ENCODE results near the gene ORM1.
"Not testable (repeated sequence)": the region's sequence is repeated elsewhere in the genome, so short reads cannot be mapped to it uniquely, and the experiment has no call there.

The ORM1 gene

DNA sequence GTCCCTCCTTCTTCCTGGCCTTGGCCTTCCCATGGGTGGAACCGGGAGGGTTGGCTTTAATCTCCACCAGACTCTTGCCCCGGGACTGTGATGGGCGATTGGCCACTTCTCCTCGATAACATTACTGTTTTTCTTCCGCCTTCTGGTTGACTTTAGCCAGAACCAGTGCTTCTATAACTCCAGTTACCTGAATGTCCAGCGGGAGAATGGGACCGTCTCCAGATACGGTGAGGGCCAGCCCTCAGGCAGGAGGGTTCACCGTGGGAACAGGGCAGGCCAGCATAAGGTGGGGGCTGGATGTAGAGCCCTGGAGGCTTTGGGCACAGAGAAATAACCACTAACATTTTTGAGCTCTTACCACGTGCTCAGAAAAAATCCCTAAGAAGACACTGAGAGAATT is 7.7 kb downstream of the ORM1 start:
- TF ChIP-seq, protein P1, sequence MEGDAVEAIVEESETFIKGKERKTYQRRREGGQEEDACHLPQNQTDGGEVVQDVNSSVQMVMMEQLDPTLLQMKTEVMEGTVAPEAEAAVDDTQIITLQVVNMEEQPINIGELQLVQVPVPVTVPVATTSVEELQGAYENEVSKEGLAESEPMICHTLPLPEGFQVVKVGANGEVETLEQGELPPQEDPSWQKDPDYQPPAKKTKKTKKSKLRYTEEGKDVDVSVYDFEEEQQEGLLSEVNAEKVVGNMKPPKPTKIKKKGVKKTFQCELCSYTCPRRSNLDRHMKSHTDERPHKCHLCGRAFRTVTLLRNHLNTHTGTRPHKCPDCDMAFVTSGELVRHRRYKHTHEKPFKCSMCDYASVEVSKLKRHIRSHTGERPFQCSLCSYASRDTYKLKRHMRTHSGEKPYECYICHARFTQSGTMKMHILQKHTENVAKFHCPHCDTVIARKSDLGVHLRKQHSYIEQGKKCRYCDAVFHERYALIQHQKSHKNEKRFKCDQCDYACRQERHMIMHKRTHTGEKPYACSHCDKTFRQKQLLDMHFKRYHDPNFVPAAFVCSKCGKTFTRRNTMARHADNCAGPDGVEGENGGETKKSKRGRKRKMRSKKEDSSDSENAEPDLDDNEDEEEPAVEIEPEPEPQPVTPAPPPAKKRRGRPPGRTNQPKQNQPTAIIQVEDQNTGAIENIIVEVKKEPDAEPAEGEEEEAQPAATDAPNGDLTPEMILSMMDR (IDR thresholded peaks at IDR 0.05; ENCODE audit: insufficient read depth, low read depth, low read length, missing control alignments), result no peak
- H3K4me3 ChIP-seq (ENCODE audit: low read length), result no peak overlapping the region
- DNase-seq (ENCODE audit: low read depth), result no peak

DNA sequence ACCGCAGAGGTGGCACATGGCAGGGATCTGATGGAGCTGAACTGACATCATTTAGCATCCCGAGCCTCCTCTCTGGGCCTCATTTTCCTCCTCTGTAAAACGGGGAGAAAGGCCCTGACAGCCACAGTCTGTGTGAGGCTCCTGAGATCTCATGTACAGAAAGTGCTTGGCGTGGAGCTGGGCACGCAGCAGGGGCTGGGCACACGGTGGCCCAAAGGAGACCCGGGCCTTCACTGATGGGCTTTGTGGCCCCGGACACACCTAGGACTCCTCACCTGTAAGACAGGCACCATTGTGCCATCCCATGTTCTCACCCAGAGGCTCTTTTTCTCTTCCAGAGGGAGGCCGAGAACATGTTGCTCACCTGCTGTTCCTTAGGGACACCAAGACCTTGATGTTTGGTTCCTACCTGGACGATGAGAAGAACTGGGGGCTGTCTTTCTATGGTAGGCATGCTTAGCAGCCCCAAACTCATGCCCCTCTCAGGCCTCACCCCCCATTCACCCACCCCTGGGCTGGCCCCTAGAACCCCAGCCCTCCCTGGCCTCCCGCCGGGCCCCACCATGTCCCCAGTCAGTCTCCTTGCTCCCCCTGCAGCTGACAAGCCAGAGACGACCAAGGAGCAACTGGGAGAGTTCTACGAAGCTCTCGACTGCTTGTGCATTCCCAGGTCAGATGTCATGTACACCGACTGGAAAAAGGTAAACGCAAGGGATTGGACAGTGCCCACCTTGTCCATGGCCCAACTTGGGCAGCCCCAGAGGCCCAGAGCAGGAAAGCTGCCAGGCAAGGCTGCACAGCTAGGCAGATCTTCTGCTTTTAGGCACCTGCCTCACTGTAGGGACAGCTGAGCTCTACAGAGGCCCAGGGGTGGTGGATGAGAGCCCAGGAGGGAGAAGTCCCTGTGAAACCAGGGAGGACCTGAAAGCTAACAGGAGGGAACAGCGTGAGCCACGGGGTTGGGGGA is 8.6 kb downstream of the ORM1 start:
- DNase-seq (ENCODE audit: low read depth); H3K4me3 ChIP-seq (ENCODE audit: low read length): not testable (repeated sequence)

DNA sequence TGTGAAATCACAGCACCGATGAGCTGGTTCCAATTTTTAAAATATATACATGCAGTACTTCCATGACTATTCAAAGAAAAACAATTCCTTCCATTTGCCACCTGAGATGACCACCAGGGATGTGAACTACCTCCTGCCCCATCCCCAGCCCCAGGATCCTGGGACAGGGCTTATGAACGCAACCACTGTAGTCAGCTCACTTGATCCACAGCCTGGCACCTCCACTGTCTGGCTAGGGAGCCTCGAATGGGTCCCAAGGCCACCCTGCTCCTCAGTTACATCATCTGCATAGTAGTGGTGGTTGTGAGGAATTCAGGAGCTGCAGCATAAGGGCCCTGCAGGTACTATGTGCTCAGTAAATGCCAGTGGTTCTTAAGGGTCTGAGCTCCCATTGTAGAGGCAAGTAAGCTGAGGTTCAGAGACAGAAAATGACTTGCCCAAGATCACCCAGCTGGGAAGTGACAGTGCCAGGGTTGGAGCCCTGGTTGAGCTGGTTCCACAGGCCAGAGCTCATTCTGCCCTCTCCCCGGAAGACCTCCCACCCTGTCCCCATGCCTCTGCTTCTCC is 9.7 kb downstream of the ORM1 start:
- not testable (repeated sequence) for H3K4me3 ChIP-seq (ENCODE audit: low read length); DNase-seq (ENCODE audit: low read depth)

DNA sequence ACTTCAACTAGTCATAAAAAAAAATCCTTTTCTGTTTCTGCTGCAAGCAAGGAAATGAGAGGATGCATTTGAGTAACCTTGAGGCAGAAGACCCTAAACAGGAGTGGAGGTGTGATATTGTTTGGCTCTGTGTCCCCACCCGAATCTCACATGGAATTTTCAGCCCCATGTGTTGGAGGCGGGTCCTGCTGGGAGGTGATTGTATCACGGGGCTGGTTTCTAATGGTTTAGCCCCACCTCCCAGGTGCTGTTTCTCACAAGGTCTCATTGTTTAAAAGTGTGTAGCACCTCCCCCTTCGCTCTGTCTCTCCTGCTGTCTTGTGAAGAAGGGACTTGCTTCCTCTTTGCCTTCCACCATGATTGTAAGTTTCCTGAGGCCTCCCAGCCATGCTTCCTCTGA is 10.8 kb downstream of the ORM1 start:
- H3K4me3 ChIP-seq (ENCODE audit: low read length); DNase-seq (ENCODE audit: low read depth): not testable (repeated sequence)

DNA sequence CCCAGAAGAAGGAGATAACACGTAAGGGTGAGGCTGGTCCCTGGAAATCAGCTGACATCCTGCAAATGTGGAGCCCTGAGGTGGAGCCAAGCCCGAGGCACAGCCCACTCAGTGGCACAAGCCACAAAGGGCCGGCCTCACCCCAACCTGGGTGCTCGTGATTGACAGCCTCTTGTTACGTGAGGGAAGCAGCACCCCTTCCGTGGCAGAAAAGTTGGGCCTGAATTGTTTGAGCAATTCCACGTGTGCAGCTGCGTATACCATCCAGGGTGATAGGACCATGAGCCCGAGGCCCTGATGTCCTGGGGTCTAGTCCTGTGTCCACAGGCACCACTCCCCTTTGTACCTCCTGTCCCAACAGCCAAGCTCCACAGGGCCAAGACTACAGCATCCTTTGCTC is 11.6 kb downstream of the ORM1 start:
- TF ChIP-seq, protein P1 (IDR thresholded peaks at IDR 0.05; ENCODE audit: insufficient read depth, low read depth, low read length, missing control alignments), result no peak
- no peak overlapping the region for H3K4me3 ChIP-seq (ENCODE audit: low read length)
- no peak for DNase-seq (ENCODE audit: low read depth)

DNA sequence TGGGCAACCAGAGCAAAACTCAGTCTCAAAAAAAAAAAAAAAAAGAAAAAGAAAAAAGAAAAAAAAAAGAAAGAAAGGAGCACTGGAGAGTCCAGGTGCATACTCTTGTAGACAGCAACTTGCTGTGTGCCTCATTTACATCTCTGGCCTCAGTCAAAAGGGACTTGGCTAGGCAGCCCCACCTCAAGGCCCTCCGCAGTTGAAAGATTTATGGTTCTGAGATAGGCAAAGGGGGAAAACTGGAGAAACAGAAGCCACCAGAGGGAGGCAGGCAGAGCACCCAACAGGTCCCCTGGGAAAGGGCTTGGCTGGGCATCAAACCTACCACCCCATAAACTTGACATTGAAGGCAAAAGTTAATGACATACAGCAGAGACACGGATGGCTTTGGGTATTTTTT is 12.8 kb downstream of the ORM1 start:
- no peak for DNase-seq (ENCODE audit: low read depth)
- H3K4me3 ChIP-seq (ENCODE audit: low read length), result no peak overlapping the region
- TF ChIP-seq, protein P1 (IDR thresholded peaks at IDR 0.05; ENCODE audit: insufficient read depth, low read depth, low read length, missing control alignments), result no peak

DNA sequence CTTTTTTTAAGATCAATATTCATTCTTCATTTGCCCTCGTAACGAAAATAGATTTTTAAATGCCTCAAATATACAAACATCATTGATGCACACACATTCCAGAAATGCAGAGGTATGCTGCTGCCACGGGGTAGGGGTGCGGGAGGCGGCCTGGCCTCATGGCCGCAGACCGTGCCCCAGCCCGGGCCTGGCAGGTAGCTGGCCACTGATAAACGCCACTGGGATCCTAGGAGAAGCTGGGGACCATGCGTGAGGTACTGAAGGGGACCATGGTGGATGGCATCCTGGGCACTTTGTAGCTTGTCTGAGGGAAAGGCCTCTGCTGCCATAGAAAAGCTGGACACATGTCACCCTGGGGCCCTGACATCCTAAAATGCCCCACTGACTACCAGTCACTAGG is 13.3 kb downstream of the ORM1 start:
- no peak for DNase-seq (ENCODE audit: low read depth)
- H3K4me3 ChIP-seq (ENCODE audit: low read length), result no peak overlapping the region
- TF ChIP-seq, protein P1 (IDR thresholded peaks at IDR 0.05; ENCODE audit: insufficient read depth, low read depth, low read length, missing control alignments), result no peak

DNA sequence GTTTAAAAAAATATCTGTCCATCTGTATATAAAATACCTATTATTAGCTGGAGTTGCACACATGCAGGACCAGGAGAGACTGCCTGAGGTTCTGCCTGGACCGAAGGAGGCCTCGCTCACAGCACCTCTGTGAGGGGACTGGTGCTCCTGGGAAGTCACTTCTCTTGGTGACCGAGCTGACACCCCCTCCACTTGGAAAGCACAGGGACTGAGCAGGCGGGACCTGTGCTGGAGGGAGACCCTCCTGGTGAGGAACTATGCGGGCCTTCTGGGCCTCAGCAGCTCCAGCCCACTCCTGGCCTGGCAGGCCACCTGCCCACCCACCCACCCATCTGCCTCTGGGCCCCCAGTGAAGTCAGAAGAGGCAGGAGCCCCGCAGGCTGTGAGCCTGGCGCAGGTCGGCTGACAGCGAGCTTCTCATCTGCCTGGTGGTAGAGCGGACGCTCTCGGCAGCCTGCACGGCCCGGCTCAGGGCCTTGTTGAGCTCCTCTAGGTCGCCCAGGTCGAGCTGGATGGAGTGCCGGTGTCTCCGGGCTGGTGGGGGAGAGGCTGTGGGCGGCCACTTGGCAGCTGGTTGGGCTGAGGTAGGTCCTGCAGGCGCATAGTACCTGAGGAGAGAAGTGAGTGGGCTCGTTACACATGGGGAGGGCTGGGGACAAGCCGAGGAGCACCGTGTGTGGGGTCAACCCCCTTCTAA is 13.9 kb downstream of the ORM1 start:
- TF ChIP-seq, protein P1 (IDR thresholded peaks at IDR 0.05; ENCODE audit: insufficient read depth, low read depth, low read length, missing control alignments), result no peak
- H3K4me3 ChIP-seq (ENCODE audit: low read length), result no peak overlapping the region
- DNase-seq (ENCODE audit: low read depth), result no peak

Data from epithelial cell of esophagus (primary cell).